GM18511 (cell line): ENCODE data around the gene ARHGAP31.
"Not testable (repeated sequence)": the region's sequence is repeated elsewhere in the genome, so short reads cannot be mapped to it uniquely, and the experiment has no call there.

Experiments
- ATAC-seq: cut with Tn5 transposase; IDR thresholded peaks from one replicate; pipeline ENCODE4 v1.9.1; 2021; ENCODE audit warnings: mild to moderate bottlenecking, moderate library complexity; ENCODE audit not compliant: unreplicated experiment

The ARHGAP31 gene

DNA sequence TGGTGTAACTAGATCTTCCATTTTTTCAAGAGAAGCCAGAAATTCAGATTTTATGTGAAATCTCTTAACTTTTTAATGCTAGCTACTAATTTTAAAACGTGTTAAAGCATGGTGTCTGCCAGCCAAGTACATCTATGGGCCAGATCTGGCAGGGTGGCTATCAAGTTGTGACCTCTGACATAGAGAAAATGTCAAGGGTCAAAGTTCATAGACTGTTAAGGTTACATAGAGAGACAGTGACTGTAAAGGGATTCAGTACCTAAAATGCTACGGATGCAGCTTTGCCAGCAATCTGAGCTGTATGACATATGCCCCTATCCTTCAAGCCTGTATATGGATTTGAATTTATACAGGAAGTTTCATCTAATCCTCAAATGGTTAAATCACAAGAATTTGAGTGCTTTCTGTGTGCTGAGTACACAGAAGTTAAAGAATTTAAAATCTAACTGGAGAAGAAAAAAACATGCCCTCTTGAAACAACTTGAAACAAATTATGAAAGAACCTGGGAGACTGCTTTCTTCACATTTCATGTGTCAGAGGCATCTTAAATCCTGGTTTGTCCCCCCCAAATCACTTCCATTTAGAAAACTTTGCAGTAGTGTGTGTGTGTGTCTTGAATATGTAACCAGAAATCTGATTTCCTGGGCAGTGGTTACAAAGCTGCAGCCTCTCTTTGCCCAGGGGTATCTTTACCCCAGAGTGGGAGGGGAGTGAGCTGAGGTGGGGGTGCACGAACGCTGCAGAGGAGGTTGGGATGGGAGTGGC lies 895 bp upstream of the ARHGAP31 start:
- ATAC-seq, result no peak

DNA sequence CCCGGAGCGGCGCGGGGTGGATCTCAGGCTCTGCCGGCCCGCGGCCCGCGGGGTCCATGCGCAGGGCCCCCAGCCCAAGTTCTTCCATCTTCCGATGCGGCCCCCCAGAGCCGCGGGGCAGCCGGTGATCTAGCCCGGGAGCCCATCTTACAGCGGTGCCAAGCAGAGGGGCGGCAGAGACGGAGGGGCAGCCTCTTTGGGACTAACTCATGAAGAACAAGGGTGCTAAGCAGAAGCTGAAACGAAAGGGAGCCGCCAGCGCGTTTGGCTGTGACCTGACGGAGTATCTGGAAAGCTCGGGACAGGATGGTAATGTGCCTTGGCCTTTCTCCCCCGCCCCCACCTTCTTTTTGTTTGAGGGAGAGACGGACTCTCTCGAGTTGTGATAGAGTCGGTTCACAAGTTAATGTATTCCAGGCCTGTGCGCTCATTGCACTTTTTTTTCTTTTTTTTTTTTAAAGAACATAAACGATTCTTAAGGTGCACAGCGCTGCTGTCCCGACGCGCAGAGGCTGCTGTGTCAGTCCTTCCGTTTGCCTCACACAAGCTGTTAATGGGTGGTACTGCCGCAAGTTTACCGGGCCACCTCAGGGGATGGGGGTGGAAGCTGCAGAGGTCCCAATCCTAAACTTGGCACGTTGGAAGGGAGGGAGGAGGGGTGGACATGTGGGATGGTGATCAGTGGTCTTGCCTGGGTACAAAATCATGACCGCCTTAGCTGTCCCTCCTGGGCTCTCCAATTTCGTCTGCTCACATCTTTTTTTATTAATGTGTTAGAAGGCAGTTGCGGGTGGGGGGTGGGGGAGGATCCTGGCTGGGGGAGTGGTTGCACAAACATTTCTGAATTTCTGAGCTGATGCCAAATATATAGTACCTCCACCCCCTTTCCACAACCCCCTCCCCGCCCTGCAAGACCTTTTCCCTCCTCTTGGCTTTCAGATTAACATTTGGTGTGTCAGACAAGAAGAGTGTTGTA lies 801 bp downstream of the ARHGAP31 start:
- peak; percentile 33 for ATAC-seq

DNA sequence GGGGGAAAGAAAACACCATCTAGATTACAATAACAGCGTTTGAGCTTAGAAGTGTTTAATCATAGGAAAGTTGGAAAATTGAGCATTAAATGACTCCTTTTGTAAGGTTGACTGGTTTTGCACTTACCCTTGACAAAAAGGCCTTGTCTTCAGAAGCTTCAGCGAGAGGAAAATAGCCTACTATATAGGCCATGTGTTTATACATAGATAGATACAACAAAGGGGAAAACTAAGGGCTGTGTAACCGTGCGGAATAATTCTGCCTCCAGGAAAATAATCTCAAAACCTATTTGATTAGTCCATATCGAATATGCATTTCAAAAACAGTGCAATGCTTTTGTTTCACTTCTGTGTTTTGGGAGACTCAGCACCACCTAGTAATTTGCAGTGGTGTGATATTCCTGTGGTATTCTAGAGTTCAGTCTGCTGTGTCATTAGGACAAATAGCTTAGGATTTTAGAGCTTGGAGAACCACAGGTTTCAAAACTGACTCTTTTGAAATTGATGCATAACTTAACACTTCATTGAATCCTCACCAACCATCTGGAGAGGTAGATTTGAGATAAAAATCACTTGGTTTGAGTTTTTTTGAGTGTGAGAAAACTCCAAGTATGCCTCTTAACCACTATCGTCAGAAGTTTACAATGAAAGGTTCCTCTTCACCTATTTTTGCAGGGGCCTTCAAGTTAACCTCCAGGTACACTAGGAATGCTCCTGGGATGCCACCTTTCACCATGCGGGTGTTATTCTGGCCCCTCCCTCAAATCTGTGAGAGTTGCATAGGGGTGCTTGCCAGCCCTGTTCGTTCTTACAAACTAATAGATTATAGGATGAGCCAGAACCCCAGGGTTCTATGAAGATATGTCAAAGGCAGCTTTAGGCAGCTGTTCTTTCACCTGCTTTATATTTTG lies 1.9 kb downstream of the ARHGAP31 start:
- ATAC-seq, result no peak

DNA sequence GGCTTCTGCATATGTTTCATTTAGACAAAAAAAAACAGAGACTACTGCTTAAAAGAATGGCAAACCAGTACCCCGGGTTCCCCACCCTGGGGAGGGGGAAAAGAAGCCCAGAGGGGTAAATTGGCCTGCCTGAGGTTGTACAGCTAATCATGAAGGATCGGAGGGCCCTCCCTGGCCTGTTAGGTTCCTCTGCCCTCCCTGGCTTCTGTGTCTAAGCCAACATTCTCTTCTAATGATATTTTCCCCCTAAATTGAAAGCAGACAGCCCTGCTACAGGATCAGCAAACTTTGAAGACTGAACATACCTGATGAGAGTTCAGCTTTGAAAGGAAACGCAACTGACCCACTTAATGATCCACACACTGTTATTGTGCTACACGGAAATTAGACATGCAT lies 2.5 kb downstream of the ARHGAP31 start:
- ATAC-seq, result no peak

DNA sequence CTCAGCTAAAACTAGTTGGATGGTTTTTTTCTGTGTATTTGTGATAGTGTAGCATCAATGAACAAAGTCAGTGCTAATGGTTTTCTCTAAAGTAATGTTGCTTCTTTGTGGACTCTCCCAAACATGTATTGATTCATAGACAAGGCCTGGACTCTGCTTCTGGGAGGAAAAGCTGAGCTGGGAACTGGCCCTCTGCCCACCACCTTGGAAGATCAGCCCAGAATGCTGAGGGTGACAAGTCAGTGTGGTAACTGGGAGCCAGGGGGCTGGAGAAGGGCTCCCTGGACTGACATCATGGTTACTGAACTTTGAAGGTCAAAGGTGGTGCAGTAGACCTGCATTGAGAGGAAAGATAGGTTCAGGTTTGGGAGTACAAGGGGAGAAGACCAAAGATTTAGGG lies 3.0 kb downstream of the ARHGAP31 start:
- ATAC-seq, result no peak

DNA sequence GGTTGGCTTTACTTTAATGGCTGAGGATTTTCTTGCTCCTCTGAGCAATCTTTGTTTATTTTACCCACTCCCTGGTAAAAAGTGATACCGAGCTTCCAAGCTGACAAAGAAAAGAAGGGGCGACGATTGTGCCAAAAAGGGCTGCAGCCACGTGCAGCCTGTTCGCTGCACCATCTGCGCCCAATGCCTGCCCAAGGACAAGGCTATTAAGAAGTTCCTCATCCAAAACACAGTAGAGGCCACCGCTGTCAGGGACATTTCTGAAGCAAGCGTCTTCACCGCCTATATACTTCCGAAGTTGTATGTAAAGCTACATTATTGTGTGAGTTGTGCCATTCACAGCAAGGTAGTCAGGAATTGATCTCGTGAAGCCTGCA lies 4.4 kb downstream of the ARHGAP31 start:
- no peak for ATAC-seq

DNA sequence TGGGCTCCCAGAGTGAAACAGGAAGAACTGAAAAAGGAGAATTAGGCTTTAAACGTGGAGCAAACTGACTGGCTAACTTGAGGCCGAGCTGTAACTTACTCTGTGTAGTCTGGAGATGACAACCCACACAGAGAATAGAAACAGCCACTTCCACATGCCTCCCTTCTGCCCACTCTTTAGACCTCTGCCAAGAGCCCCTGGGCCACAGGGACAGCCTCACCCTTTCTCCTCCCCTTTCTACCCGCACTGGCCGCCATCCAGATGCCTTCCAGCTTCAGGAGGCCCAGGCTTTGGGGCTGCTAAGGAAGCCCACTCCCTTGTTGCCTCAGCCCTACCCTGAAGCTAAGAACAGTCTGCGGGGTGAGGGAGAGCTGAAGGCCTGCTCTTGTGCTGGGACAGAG lies 6.8 kb downstream of the ARHGAP31 start:
- ATAC-seq, result no peak

DNA sequence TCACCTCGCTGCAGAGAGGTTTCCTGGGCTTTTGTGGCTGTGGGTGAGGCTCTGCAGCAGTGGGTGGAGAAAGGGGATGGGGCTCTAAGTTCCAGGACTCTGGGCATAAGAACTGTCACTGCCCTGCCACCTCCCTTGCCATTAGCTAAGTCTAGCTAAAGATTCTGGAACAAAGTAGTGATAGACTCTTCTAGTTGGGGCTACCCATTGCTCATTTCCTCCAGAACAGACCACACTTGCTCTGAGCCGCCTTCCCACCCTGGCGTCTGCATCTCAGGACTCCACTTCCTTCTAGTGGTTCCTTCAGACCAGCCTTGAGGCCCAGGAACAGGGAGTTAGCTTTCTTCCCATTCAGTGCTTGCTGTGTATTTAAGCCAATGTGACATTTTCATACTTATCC lies 7.5 kb downstream of the ARHGAP31 start:
- no peak for ATAC-seq

DNA sequence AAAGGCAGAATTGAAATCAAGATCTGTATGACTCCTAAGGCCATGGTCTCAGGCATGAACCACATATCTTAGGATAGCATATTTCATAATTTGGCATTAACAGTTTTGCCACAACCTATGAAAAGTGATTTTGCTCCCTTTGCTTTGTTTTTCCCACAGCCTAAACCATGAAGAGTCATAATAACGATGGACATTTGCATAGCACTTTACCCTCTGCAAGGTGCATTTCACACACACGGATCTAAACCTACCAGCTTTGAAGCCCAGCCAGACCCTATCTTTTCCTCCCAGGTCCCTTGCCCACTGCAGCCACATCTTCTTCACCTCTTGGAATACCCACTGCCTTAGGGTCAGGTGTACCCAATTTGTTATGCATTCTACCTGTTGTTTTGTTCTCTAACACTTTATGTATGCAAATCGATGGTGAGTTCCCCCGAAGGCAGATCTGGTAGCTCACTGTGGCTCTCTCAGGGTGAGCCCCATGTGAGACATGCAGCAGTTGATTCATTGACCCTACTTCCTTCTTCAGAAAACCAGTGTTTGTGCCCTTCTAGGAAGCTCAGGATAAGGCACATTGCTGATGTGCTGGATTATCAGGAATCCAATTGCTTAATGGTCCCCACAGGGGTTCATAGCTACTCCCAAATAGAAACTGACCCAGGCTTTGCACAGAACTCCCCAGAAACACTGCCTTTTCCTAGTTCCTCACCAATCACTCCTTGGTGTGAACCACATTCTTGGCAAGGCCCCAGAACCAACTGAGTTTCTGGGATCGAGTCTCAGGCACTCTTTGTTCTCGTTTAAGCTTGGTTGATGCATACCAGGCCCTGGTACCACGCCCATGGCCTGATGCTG lies 8.7 kb downstream of the ARHGAP31 start:
- ATAC-seq, result peak; percentile 79

DNA sequence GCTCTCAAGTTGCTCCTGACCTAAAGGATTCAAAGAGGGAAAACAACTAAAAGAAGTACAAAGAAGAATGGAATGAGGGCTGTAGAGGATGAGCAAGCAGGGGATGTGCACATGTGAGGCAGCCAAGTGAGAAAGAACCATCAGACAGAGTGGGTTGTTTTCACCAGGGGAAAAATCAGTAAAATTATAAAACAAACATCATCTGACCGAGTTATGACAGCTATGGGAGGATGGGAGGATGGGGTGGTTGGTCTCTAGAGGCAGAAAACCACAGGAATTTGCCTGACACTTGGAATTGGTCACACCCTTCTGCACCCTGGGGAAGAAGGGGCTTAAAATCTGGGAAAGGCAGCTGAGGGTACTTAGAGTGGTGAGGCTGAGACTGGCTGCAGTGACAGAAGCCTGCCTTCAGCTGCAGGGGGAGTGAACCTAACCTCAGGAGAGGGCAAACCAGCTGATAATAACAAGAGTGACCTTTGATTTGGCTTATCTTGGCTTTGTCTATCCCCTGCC lies 10.1 kb downstream of the ARHGAP31 start:
- no peak for ATAC-seq

DNA sequence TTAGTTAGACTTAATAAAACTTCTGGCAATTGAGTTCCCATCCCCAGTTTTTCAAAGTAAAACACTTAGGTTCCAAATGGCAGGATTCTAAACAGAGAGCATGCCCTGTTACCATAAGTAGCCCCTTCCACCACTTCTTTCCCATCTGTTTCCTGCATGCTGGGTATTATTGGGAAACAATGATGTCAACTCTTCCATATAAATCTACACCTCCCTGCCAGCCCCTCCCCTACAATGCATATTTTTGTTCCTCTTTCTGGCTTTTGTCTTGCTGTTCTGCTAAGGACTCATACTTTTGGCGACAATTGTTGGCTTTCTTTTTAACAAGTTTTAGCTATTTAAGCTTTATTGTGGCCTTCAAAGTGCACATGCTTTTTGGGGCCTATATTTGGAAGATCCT lies 11.1 kb downstream of the ARHGAP31 start:
- no peak for ATAC-seq

DNA sequence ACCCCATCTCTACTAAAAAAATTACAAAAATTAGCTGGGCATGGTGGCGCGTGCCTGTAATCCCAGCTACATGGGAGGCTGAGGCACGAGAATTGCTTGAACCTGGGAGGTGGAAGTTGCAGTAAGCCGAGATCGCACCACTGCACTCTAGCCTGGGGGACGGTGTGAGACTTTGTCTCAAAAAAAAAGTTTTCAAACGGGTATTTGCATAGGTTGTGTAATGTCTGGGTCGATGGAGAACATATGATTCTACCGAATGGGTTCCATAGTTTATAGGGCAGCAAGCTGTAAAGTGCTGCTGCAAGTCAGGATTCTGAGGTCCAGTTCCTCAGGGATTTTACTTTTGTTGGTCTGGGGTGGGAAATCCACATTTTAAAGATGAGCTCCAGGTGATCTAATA lies 12.2 kb downstream of the ARHGAP31 start:
- ATAC-seq, result not testable (repeated sequence)

DNA sequence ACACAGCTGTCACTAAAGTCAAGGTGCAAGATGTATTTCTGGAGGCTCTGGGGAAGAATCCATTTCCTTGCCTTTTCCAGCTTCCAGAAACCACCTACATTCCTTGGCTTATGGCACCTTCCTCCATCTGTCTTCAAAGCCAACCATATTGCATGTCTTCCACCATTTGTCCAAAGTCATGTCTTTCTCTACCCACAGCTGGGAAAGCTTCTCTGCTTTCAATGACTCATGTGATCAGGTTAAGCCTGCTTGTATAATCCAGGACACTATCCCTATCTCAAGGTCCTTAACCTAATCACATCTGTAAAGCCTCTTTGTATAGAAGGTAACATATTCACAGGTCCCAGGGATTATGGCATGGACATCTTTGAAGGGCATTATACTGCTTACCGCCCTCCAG lies 14.2 kb downstream of the ARHGAP31 start:
- no peak for ATAC-seq

DNA sequence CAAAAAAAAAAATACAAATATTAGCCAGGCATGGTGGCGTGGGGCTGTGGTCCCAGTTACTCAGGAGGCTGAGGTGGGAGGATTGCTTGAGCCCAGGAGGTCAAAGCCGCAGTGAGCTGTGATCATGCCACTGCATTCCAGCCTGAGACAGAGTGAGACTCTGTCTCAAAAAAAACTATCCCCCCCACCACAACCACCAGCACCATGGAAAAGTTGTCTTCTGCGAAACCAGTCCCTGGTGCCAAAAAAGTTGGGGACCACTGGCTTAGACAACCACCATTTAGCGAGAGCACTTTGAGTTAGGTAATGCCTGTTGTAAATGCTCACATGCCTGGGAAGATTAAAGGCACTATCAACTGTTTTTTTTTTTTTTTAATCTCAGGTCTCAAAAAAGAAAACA lies 15.4 kb downstream of the ARHGAP31 start:
- no peak for ATAC-seq

DNA sequence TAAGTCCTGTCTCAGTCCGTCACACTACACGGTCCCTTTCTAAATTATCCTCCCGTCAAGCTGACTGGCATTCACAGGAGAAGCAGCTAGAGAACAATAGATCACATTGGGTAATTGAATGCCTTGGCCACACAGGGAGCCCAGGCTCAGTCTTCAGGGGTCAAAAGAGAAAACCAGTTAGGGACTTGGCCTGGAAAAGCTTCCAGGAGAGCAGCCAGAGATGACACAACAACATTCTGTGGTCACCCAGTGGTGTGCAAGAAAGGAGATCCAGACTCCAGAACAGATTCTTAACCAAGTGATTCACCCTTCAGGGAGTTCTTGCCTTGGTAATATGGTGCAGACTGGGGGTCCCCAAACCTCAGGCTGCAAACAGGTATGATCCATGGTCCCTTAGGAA lies 15.9 kb downstream of the ARHGAP31 start:
- no peak for ATAC-seq

DNA sequence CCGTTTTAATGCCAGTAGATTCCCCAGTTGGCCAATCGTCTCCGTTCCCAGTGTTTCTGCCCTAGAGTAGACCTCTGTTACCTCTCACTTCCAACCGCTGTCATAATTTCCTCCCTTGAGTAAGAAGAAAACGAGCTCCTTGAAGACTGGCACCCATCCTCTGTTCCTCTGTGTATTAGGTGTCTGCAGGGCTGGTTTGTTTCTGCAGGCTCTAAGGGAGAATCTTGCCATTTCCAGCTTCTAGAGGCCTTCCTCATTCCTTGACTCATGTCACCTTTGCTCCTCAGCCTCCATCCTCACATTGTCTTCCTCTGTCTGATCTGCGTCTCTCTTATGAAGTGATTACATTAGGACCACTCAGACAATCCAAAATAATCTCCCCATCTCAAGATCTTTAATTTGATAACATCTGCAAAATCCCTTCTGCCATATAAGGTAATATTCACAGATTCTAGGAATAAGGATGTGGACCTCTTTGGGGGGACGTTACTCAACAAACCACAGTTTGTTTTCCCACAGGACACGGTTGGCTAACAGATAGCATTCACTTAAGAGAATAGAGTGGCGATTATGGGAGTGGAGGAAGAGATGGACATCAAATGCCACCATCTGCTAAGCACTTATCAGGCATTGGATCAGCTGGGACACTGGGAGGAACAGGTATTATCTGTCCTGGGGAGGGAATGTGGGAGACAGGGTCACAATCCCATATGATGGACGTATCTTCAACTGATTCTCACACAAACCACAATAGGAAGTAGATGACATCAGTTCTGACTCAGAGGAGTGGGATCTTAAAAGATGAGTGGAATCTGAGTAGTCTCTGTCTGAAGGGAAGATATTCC lies 17.1 kb downstream of the ARHGAP31 start:
- ATAC-seq, result no peak

DNA sequence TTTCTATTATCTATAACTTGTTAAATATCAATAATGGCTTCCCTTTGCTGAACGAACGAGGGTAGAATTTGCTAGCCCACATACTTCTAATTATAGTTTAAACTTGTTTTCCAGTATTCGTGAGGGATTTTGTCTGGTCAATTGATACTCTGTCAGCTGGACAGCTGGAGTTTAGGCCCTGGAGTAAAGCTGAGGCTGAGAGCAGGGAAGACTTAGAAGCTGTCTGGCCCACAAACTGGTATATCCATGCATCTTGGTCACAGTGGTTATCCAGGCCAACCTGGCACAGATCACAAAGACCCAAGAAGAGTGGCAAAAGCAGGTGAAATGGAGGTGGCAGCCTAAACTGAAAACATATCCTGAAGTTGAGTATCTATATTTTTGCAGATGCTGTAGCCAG lies 19.3 kb downstream of the ARHGAP31 start:
- ATAC-seq, result no peak

DNA sequence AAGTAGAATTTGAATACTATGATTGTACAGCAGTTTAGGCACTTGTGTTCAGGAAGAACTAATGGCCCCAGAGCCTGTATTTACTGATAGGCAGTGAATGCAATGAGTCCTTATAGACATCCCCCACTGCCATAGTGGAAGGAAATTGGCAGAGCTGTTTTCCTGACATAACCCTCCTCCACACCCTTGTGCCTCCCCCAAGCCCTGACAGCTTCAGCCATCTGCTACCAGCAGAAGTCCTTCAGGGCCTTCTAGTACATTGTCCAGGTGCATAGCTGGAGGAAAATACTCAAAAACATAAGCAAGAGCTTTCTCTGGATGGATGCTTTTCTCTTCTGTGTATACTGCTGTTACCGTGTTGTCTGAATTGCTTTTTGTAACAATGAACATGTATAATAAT lies 20.6 kb downstream of the ARHGAP31 start:
- no peak for ATAC-seq
